Thoracic aorta (tissue), 2 donors: ENCODE data around the gene ADAMTSL4. TPM values are rescaled to one million over a fixed set of nuclear protein-coding genes. Genes with fewer than 3 reads are reported as not detected.
"Not testable (repeated sequence)": the region's sequence is repeated elsewhere in the genome, so short reads cannot be mapped to it uniquely, and the experiment has no call there.

Source experiments
- ATAC-seq: fragments of 150-250 bp; one replicate; pipeline ENCODE4 v1.8.0; 2017; ENCODE audit warnings: low read depth; ENCODE audit not compliant: insufficient number of reproducible peaks, low FRiP score
- DNase-seq: peaks from one replicate; pipeline ENCODE4 v3.0.0-alpha.2; 2020; ENCODE audit warnings: low spot score
- H3K27ac ChIP-seq, 2 donors: fragments of 200-600 bp; sonication (generic); 1 replicate in 1 of 2; 2 replicates in 1 of 2; pipeline ENCODE4 v1.5.1; 2016; ENCODE audit warnings: mild to moderate bottlenecking in 2 of 2, moderate library complexity in 2 of 2
- H3K27me3 ChIP-seq: fragments of 200-600 bp; sonication (generic); replicated peaks from 2 replicates; pipeline ENCODE4 v1.6.0; 2016; ENCODE audit warnings: mild to moderate bottlenecking; ENCODE audit not compliant: insufficient read depth
- H3K36me3 ChIP-seq: fragments of 200-600 bp; sonication (generic); one replicate; pipeline ENCODE4 v1.5.1; 2016
- H3K4me1 ChIP-seq, 2 donors: fragments of 200-600 bp; sonication (generic); 1 replicate in 1 of 2; 2 replicates in 1 of 2; pipeline versions ENCODE4 v1.5.1 to v1.6.0; 2016; ENCODE audit warnings: low read depth in 2 of 2, mild to moderate bottlenecking in 1 of 2; ENCODE audit not compliant: control insufficient read depth in 1 of 2
- H3K4me3 ChIP-seq: fragments of 200-600 bp; sonication (generic); 2 replicates; pipeline ENCODE4 v1.5.1; 2016; ENCODE audit warnings: mild to moderate bottlenecking
- H3K9me3 ChIP-seq: fragments of 200-600 bp; sonication (generic); 2 replicates; pipeline ENCODE4 v1.5.1; 2016
- CTCF ChIP-seq: fragments of 200-600 bp; sonication (generic); IDR thresholded peaks from one replicate; pipeline ENCODE4 v1.5.1; 2019; ENCODE audit warnings: antibody characterized with exemption
- total RNA-seq, 2 donors: library from RNA; depleted of rRNA; stranded (reverse); fragments of >200 nt; gene quantifications; one replicate each; pipeline versions ENCODE4 v1.1.0 to v1.2.3, GENCODE V29; 2016

Gene ADAMTSL4
- total RNA-seq, 2 donors from 2014 or later = 28.4 to 45.1 TPM

DNA sequence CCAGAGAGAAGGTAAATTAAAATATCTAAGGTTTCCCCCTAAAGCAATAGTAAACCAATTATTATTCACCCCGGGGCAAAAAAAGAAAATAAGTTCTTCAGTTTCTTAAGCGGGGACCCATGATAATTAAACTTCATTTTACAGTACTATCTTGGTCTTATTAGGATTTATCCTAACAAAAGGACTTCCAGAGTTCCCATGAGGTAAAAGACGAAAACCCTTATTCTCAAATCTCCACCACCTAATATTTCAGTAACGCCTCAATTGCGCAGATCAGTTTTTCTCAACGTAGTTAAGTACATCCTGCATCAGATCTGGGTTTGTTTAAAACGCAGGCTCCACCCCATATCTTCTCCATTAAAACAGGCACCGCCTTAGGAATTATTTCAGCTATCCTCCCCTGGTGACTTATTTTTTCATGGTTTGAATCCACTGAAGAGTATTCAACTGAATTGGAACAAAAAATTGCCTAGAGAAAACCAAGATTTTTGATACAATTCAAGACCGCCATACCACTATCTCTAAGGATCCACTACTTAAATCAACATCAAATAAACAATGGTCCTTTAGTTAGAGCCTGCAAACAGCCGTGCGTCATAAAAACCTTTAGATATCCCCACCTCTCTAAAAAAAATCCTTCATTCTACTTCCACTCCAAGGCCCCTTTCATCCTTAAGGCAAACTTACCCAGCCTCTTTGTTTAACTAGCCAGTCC lies 28.5 kb downstream of the ADAMTSL4 start:
- Histone ChIP-seq H3K36me3 (peaks cover 47% of the 10 kb centered on the region), H3K4me1 (peaks cover 23 to 25% of the 10 kb centered on the region in 2 donors), H3K27me3 (no peaks in the 10 kb centered on the region), H3K4me3 (peak overlapping the region; percentile 93), H3K27ac (peak overlapping the region; percentile 98 to 99), H3K9me3 (no peaks in the 10 kb centered on the region)
- ATAC-seq (no peak), DNase-seq (no peak)
- no peak for TF ChIP-seq CTCF

DNA sequence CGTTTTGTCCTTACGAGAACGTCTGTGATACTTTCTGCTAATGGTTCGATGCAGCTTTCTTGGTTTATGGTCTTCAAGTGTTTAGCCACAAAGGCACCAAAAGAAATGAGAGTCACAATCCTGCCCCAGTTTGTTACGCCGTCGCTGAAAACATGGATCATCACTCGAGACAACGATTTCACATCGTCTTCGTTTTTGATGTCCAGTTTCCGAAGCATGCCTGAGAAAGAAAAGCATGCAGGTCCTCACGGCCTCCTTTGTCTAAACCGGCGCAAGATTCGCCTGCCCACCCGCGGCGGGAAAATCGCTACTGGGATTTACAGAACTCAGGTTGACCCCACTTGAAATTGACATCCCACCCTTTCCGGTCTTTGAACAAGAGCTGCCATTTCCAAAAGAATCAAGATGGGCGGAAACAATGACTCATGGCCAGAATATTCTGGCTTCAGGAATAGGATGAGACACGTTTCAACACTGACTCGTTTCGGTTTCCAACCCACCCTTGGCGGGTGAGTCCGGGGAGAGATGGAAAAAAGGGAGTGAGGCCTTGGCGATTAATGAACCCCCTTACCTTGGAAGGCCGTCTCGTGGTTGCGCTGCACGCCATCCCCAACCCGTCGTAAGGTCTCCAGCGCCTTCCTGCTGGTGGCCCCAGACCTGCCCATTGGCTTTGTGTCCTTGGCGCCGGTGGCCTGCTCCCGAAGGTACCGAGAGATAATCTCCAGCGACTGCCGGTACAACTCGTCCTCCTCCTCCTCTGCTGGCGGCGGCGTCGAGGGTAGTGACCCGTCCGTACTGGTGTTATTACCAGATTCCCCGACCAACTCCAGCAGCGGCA lies 29.3 kb downstream of the ADAMTSL4 start:
- Histone ChIP-seq H3K4me1 (peaks cover 15 to 18% of the 10 kb centered on the region in 2 donors), H3K4me3 (peak overlapping the region; percentile 93), H3K27me3 (no peaks in the 10 kb centered on the region), H3K27ac (peak overlapping the region; percentile 98 to 99), H3K36me3 (peaks cover 40% of the 10 kb centered on the region), H3K9me3 (no peaks in the 10 kb centered on the region)
- ATAC-seq (peak; percentile 57), DNase-seq (peak; percentile 54)
- TF ChIP-seq CTCF = no peak

DNA sequence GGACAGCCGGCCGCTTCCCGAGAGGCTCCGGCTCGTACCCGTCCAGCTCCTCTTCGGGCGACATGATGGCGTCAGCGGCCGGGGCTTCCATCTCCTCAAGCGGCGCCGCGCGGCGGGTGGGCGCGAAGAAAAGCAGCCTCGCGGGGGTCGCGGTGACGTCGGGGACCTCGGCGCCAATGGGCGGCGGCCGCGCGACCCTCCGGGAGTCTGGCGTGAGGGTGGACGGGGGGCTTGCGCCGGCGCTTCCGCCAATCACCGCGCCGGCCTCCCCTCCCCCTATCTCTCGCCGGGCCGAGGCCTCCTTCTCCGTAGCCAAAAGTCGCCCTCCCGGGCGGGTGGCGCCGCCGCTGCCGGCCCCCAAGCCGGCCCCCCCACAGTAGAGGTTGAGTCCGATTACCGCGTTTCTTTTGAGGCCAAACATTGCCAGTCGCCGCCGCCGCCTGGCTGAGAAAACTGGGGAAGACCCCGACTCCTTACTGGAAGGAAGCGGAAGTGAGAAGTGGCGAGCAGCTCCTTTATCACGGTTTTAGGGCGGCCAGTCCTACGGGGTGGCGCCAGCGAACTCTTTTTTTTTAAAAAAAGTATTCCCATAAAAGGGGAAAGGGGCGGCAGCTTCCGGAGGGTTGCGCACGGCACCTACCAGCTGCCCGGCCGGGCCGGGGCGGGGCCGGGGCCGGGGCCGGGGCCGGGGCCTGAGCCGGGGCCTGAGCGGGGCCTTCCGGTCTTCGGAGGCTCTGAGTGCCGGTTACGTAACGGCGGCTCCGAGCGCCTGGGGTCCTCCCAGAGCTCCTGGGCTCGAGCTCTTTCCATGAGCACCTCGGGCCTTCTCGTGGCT lies 30.1 kb downstream of the ADAMTSL4 start, which contains the start of gene MCL1:
MCL1 (minus strand) TSS at position 501 of the 835 bp plus-strand sequence; CDS start at position 421, 80 bp downstream.
- Histone ChIP-seq H3K36me3 (peaks cover 34% of the 10 kb centered on the region), H3K27ac (peak within 1 kb of the TSS; percentile 98 to 99), H3K4me3 (peak within 1 kb of the TSS; percentile 93), H3K27me3 (no peaks in the 10 kb centered on the region), H3K4me1 (peaks cover 9 to 10% of the 10 kb centered on the region in 2 donors), H3K9me3 (no peaks in the 10 kb centered on the region)
- TF ChIP-seq CTCF = no peak
- DNase-seq (peak; percentile 73), ATAC-seq (peak; percentile 80)

DNA sequence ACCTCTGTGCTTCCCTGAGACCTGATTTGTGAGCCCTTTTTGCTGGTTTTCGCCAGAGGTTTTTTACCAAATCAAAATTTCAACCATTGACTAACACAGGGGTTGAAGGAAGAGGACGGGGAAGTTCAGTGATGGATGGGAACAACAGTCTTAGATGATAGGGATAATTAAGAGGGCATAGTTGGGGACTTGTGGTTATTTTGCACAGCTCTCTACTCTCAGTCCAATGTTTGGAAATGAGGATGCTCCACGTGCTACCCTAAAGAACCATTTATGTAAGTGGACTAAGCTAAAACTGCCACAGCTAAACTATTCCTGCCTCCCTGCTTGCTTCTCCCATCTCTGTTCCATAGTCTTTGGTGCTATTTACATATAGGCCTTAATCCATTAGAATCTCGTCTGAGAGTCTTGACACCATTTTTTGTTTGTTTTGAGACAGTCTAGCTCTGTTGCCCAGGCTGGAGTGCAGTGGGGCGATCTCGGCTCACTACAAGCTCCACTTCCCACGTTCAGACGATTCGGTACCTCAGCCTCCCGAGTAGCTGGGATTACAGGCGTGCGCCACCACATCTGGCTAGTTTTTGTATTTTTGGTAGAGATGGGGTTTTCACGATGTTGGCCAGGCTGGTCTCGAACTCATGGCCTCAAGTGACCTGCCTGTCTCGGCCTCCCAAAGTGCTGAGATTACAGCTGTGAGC lies 30.9 kb downstream of the ADAMTSL4 start:
- Histone ChIP-seq H3K4me3 (peak overlapping the region; percentile 93), H3K9me3 (no peaks in the 10 kb centered on the region), H3K4me1 (peaks cover 5 to 6% of the 10 kb centered on the region in 2 donors), H3K27me3 (no peaks in the 10 kb centered on the region), H3K27ac (peak overlapping the region; percentile 98 to 99), H3K36me3 (peaks cover 26% of the 10 kb centered on the region)
- ATAC-seq (peak; percentile 0), DNase-seq (no peak)
- no peak for TF ChIP-seq CTCF

DNA sequence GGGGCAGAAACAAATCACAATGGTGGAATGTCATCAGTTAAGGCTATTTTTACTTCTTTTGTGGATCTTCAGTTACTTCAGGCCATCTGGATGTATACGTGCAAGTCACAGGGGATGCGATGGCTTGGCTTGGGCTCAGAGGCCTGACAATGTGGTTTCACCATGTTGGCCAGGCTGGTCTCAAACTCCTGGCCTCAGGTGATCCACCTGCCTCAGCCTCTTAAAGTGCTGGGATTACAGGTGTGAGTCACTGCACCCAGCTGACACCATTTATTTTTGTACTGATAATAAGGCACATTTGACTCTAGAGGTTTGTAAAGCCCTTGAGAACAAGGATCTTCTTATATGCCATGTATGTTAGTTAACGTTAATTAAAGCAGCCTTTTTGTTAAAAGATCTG lies 31.8 kb downstream of the ADAMTSL4 start:
- H3K27ac ChIP-seq, ATAC-seq, H3K27me3 ChIP-seq, H3K4me3 ChIP-seq, H3K4me1 ChIP-seq, H3K9me3 ChIP-seq, DNase-seq: not testable (repeated sequence)
- H3K36me3 ChIP-seq = peaks cover 18% of the 10 kb centered on the region

DNA sequence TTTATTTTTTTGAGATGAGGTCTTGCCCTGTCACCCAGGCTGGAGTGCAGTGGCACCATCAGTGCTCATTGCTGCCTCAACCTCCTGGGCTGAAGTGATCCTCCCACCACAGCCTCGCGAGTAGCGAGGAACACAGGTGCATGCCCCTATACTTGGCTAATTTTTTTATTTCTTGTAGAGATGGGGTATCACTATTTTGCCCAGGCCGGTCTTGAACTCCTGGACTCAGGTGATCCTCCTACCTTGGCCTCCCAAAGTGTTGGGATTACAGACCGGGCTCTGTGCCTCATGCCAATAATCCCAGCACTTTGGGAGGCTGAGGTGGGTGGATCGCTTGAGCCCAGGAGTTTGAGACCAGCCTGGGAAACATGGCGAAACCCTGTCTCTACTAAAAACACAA lies 32.2 kb downstream of the ADAMTSL4 start:
- H3K27me3 ChIP-seq, H3K4me1 ChIP-seq, DNase-seq, H3K9me3 ChIP-seq, ATAC-seq, H3K27ac ChIP-seq, H3K4me3 ChIP-seq: not testable (repeated sequence)
- H3K36me3 ChIP-seq = peaks cover 14% of the 10 kb centered on the region

DNA sequence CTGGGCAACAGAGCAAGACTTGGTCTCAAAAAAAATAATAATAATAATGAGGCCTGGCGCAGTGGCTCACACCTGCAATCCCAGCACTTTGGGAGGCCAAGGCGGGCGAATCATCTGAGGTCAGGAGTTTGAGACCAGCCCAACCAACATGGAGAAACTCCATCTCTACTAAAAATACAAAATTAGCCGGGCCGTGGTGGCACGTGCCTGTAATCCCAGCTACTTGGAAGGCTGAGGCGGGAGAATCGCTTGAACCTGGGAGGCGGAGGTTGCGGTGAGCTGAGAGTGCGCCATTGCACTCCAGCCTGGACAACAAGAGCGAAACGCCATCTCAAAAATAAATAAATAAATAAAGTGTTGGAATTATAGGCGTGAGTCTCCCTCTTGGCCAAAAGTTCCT lies 32.8 kb downstream of the ADAMTSL4 start:
- H3K27me3 ChIP-seq, H3K4me1 ChIP-seq, ATAC-seq, H3K4me3 ChIP-seq, H3K9me3 ChIP-seq, H3K36me3 ChIP-seq, DNase-seq, H3K27ac ChIP-seq: not testable (repeated sequence)
